IPS-15b (cell line): ENCODE data around the gene DTNB.

Experiments
- H3K27me3 ChIP-seq: one replicate; pipeline ENCODE4 v1.6.1; 2013; ENCODE audit warnings: low read length; ENCODE audit not compliant: control insufficient read depth, insufficient read depth
- H3K36me3 ChIP-seq: one replicate; pipeline ENCODE4 v1.6.1; 2013; ENCODE audit warnings: low read length; ENCODE audit not compliant: control insufficient read depth, insufficient read depth
- H3K4me1 ChIP-seq: one replicate; pipeline ENCODE4 v1.6.1; 2013; ENCODE audit warnings: mild to moderate bottlenecking, low read length; ENCODE audit not compliant: control insufficient read depth, insufficient read depth
- H3K4me3 ChIP-seq: one replicate; pipeline ENCODE4 v1.5.1; 2013; ENCODE audit warnings: low read depth, low read length
- H3K9ac ChIP-seq: one replicate; pipeline ENCODE4 v1.6.1; 2013; ENCODE audit warnings: low read depth, mild to moderate bottlenecking, low read length
- H3K9me3 ChIP-seq: one replicate; pipeline ENCODE4 v1.6.1; 2013; ENCODE audit warnings: mild to moderate bottlenecking, low read length; ENCODE audit not compliant: control insufficient read depth, insufficient read depth

Gene DTNB

DNA sequence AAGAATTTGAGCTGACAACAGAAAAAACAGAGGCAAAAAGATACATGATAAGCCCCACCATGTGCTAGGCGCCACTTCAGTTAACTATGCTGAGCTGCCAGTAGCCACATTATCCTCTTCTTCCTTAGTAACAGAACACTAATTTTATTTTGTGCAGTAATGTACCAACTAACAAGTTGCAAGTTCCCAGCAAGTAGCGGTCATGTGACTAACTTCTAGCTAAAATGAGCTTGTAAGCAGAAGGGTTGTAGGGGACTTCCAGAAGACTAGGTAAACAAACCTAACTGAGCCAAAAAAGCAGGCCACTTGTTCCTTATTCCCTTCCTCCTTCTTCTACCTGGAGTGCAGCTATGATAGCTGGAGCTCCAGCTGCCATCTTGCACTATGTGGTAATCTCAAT is 75.5 kb downstream of the DTNB start:
- Histone ChIP-seq H3K4me3 (no peak overlapping the region), H3K9ac (no peak overlapping the region), H3K9me3 (no peaks in the 10 kb centered on the region), H3K36me3 (no peaks in the 10 kb centered on the region), H3K27me3 (no peaks in the 10 kb centered on the region), H3K4me1 (peaks cover 4% of the 10 kb centered on the region)

DNA sequence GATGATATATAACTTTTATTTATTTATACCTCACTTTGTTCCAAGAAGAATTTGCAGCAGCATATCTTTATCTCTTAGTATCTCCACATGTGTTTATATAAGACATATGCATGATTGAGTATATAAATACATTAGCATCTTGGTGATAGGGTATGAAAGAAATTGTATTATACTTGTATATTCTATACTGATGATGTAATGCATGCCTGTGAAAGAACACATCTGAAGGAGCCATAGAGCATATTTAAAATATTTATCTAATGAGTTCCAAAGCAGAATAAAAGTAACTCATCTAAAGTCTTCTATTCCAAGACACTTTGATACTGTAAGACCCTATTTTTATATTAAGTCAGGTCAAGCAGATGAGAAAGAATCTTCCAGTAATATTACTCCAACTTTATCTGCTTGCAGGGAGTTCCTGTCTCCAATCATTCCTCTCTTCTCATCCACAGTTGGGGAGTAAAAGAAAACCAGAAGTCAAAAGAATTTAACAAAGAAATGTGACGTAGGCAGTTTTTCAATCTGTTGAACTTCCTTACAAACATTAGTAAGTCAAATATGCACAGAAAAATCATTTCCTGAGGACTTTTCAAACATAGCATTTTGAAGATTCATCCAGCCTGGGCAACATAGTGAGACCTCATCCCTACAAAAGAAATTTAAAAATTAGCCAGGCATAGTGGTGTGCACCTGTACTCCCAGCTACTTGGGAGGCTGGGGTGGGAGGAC is 76.7 kb downstream of the DTNB start:
- H3K9ac ChIP-seq = no peak overlapping the region
- no peak overlapping the region for H3K4me3 ChIP-seq
- H3K36me3 ChIP-seq = no peaks in the 10 kb centered on the region
- no peaks in the 10 kb centered on the region for H3K27me3 ChIP-seq
- H3K9me3 ChIP-seq = no peaks in the 10 kb centered on the region
- peaks cover 9% of the 10 kb centered on the region for H3K4me1 ChIP-seq

DNA sequence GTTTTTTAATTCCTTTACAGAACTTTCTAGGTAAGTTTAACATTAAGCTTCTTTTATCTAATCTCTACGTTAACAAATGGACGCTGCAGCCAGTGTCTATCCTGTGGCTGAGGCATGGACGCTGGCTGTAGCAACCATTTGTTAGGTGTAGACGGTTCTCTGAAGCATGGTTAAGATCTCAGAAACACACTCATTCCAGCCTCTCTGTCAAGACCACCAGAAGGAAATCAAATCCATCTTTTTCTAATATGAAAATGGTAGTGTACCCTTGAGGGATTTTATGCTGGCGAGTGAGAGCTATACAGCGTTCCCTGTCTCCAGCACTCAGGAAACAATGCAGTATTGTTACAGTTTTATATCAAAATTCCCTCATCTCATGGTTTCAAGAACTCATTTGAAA is 78.0 kb downstream of the DTNB start:
- Histone ChIP-seq H3K36me3 (no peaks in the 10 kb centered on the region), H3K9ac (no peak overlapping the region), H3K4me1 (peaks cover 9% of the 10 kb centered on the region), H3K27me3 (no peaks in the 10 kb centered on the region), H3K4me3 (no peak overlapping the region), H3K9me3 (no peaks in the 10 kb centered on the region)

DNA sequence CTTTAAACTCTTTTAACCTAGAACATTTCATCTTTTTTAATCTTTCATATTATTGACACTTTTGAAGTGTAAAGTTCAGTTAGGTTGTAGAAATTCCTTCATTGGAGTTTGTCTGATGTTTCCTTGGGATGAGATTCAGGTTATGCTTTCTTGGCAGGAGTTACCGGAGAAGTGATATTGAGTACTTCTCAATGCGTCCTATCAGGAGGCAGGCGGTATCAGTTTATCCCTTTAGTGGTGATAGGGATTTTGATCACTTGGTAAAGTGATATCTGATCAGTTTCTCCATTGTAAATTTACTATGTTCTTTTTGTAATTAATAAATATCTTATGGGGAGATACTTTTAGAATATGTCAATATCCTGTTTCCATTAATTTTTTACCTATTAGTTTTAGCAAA is 78.4 kb downstream of the DTNB start:
- Histone ChIP-seq H3K4me3 (no peak overlapping the region), H3K9me3 (no peaks in the 10 kb centered on the region), H3K27me3 (no peaks in the 10 kb centered on the region), H3K9ac (no peak overlapping the region), H3K4me1 (peaks cover 9% of the 10 kb centered on the region), H3K36me3 (no peaks in the 10 kb centered on the region)

DNA sequence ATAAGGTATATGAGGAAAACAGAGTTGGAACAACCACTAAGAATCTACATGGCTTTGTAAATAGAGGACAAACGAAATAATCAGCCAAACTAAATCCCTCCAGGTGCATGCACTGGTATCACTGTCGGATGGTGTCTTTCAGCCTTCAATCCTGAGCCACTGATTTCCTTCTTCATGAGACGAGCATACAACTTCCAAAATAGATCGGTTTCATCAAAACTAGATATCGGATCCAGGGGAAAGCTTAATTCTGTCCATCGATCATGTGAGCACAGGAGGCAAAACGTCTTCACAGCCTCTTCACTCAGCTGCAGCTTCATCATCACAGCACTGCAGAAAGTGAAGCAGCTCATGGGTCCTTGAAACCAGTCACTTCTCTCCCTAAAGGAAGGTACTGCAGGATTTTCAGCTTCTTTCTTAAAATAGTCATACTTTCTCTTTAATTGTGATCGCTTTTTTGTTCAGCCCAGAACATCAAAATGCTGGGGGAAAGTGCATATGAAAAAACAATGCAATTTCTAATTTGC is 80.5 kb downstream of the DTNB start:
- H3K9ac ChIP-seq = no peak overlapping the region

DNA sequence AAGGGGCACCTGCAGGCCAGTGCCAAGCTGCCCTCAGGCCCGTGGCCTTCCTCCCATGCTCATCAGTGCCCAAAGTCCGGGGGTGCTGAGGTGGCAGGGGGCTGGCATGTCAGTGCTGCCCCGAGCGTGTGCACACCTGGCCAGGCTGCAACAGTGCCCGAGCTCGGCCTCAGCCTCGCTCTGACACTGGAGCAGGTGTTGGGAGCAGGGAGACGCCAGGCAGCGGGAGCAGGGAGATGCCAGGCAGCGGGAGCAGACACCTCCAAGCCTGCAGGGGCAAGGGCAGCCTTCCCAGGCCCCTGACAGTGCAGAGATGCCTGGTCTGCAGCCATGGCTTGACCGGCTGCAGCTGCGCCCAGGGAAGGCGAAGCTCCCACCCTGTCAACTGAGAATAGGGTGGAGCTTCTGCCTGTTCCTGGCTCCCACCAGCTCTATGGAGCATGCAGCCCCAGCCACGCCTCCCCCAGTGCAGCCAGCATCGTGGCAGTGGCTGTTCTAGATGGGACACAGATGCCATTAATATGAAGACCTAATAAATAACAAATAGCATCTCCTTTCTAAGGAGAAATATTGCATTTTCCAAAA is 82.4 kb downstream of the DTNB start:
- no peak overlapping the region for H3K9ac ChIP-seq
- peaks cover 15% of the 10 kb centered on the region for H3K4me1 ChIP-seq
- no peak overlapping the region for H3K4me3 ChIP-seq
- no peaks in the 10 kb centered on the region for H3K36me3 ChIP-seq
- H3K27me3 ChIP-seq = no peaks in the 10 kb centered on the region
- no peaks in the 10 kb centered on the region for H3K9me3 ChIP-seq

More for the DNA sequence above, 80.5 kb downstream of the DTNB start:
- Histone ChIP-seq H3K36me3 (no peaks in the 10 kb centered on the region), H3K9me3 (no peaks in the 10 kb centered on the region), H3K4me1 (peaks cover 9% of the 10 kb centered on the region), H3K27me3 (no peaks in the 10 kb centered on the region), H3K4me3 (no peak overlapping the region)

DNA sequence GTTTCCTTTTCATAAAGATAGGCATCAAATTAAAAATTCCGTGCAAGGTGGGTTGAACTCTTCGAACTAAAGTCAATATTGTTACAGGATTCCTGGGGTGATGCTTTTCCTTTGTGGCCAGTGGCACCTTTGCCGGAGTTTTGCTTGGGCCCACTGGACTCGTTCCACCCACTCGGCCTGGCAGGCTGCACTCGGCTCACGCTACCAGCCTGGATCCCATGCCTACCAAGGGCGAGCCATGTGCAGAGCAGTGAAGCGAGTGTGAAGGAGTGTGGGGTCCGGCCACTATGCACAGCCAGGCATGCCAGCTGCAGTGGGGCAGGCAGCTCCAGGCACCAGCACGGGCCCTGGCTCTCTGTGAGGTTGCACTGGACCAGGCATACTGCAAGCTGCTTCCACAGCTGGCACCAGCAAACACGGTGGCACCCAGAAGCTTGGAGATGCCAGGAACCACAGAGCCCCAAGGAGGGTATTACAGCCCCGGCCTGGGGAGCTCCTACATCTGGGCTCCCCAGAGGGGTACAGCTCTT is 83.6 kb downstream of the DTNB start:
- no peak overlapping the region for H3K9ac ChIP-seq
- H3K27me3 ChIP-seq = no peaks in the 10 kb centered on the region
- H3K4me1 ChIP-seq = peaks cover 15% of the 10 kb centered on the region
- H3K4me3 ChIP-seq = no peak overlapping the region
- no peaks in the 10 kb centered on the region for H3K36me3 ChIP-seq
- no peaks in the 10 kb centered on the region for H3K9me3 ChIP-seq

DNA sequence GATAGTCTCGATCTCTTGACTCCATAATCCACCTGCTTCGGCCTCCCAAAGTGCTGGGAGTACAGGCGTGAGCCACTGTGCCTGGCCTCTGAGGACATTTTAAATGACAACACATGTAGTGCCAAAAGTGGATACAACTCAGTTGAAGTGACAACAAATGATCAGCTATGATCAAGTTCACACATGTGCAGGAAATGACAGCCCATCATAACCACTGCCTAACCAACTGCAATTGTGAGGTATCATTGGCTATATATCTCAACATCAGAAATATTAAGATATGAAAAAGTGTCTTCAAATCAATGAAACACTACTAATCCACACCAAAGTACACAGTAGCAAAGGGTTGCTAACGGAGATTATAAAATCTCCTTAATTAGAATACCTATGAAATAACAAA is 84.8 kb downstream of the DTNB start:
- Histone ChIP-seq H3K36me3 (no peaks in the 10 kb centered on the region), H3K9me3 (no peaks in the 10 kb centered on the region), H3K4me1 (peaks cover 15% of the 10 kb centered on the region), H3K27me3 (no peaks in the 10 kb centered on the region), H3K9ac (no peak overlapping the region), H3K4me3 (no peak overlapping the region)

DNA sequence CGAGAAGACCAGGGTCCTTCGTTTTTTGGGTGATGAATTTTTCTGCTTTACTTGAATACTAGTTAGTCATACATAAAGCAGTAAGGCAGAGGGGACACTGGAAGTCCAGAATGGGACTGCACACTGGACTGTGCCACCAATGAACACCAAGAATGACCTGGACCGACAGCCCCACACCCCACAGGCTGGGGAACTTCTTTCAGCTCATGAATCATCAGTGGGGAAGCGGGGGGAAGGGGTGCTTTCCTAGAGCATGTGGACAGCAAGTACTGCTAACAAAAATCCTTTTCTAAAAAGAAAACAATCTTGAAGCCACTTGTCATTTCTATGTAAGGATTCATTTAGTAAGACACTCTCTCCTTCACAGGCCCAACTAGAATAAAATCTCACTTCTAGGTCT is 86.0 kb downstream of the DTNB start:
- Histone ChIP-seq H3K9ac (no peak overlapping the region), H3K27me3 (no peaks in the 10 kb centered on the region), H3K9me3 (no peaks in the 10 kb centered on the region), H3K36me3 (no peaks in the 10 kb centered on the region), H3K4me3 (no peak overlapping the region), H3K4me1 (peaks cover 6% of the 10 kb centered on the region)

DNA sequence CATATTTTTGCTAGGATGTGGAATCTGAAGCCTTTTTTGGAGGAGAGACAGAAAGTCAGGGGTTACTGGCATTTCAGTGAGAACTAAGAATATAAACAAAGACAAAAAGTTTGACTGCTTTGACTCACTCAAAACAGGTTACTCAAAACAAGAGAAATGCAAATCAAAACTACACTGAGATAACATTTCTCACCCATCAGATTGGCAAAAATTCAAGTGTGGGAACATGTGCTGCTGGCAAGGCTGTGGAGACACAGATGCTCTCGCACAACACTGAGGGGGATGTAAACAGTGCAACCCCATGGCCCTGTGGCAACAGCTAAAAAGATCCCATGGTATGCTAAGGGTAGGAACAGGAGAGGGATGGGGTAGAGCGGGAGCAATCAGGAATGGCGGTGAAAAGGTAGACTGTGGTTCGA is 86.6 kb downstream of the DTNB start:
- Histone ChIP-seq H3K36me3 (no peaks in the 10 kb centered on the region), H3K9ac (no peak overlapping the region), H3K4me1 (peaks cover 6% of the 10 kb centered on the region), H3K9me3 (no peaks in the 10 kb centered on the region), H3K27me3 (no peaks in the 10 kb centered on the region), H3K4me3 (no peak overlapping the region)

DNA sequence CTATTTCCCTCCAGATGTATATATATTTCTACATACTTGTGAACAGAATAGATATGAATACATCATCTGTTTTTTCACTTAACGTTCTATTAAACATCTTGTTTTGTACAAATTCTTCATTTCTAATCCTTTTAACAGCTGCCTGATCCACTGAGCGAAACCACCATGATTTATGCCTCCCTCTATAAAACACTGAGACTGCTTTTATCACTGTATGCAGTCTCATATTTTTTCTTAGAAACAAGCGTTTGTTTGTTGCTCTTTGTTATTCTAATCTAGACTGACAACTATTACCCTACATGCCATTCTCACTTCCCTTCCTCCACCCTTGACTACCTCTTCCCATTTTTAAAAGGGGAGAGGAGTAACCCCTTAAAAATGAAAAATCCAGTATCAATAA is 88.2 kb downstream of the DTNB start:
- Histone ChIP-seq H3K4me3 (no peak overlapping the region), H3K27me3 (no peaks in the 10 kb centered on the region), H3K4me1 (peaks cover 6% of the 10 kb centered on the region), H3K9ac (no peak overlapping the region), H3K36me3 (no peaks in the 10 kb centered on the region), H3K9me3 (no peaks in the 10 kb centered on the region)
